ENCODE measurements around the gene MAST4. TPM values are rescaled to one million over a fixed set of nuclear protein-coding genes. Genes with fewer than 3 reads are reported as not detected.

Gene MAST4
- total RNA-seq, 1 donor, result 12.7 TPM

- Histone ChIP-seq H3K4me3 (ENCODE audit: insufficient read depth, low read length) (no peak overlapping the region), H3K36me3 (ENCODE audit: insufficient read depth, low read length) (no peaks in the 10 kb centered on the region), H3K4me2 (ENCODE audit: insufficient read depth, low read length) (no peak overlapping the region), H3K27me3 (ENCODE audit: insufficient read depth, low read length) (peaks cover 16% of the 10 kb centered on the region), H3K4me1 (ENCODE audit: insufficient read depth, low read length) (no peaks in the 10 kb centered on the region), H3K27ac (ENCODE audit: low read depth, low read length) (no peak overlapping the region), H3K79me2 (ENCODE audit: insufficient read depth, low read length) (no peaks in the 10 kb centered on the region), H3K9me3 (ENCODE audit: low read depth, low read length) (no peaks in the 10 kb centered on the region), H4K20me1 (ENCODE audit: insufficient read depth, low read length) (no peaks in the 10 kb centered on the region), H2AFZ (ENCODE audit: low read length) (no peak overlapping the region)
- DNase-seq (ENCODE audit: insufficient read length, low spot score, missing footprints), result no peak
- TF ChIP-seq, protein P1, sequence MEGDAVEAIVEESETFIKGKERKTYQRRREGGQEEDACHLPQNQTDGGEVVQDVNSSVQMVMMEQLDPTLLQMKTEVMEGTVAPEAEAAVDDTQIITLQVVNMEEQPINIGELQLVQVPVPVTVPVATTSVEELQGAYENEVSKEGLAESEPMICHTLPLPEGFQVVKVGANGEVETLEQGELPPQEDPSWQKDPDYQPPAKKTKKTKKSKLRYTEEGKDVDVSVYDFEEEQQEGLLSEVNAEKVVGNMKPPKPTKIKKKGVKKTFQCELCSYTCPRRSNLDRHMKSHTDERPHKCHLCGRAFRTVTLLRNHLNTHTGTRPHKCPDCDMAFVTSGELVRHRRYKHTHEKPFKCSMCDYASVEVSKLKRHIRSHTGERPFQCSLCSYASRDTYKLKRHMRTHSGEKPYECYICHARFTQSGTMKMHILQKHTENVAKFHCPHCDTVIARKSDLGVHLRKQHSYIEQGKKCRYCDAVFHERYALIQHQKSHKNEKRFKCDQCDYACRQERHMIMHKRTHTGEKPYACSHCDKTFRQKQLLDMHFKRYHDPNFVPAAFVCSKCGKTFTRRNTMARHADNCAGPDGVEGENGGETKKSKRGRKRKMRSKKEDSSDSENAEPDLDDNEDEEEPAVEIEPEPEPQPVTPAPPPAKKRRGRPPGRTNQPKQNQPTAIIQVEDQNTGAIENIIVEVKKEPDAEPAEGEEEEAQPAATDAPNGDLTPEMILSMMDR (IDR thresholded peaks at IDR 0.05; ENCODE audit: extremely low read depth, low read depth, low read length), result no peak
Measured at GRCh38 chr5:66570201-66570600, 26.0 kb upstream of the MAST4 start.

DNA sequence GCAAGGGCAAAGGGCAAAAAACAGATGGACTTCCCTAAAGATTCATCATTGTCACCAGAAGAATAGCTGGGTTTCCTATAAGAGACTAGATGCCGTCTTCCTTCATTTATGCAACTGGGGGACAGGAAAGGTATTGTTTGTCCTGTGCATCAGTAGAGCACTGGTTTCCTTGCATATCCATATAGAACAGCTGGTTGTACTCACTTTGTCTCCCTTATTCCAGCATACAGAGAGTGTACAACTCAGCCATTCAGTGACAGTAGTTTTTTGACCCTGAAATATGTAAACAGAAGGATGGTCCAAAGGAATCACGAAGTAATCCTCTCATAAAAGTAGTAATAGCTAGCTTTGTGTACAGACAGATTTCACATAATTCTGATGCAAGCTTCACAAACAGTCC is 22.5 kb upstream of the MAST4 start:
- no peaks in the 10 kb centered on the region for H3K36me3 ChIP-seq (ENCODE audit: insufficient read depth, low read length)
- H3K4me2 ChIP-seq (ENCODE audit: insufficient read depth, low read length), result no peak overlapping the region
- no peaks in the 10 kb centered on the region for H4K20me1 ChIP-seq (ENCODE audit: insufficient read depth, low read length)
- H3K9me3 ChIP-seq (ENCODE audit: low read depth, low read length), result no peaks in the 10 kb centered on the region
- no peak overlapping the region for H3K27ac ChIP-seq (ENCODE audit: low read depth, low read length)
- peaks cover 16% of the 10 kb centered on the region for H3K27me3 ChIP-seq (ENCODE audit: insufficient read depth, low read length)
- no peak for DNase-seq (ENCODE audit: insufficient read length, low spot score, missing footprints)
- no peak overlapping the region for H3K4me3 ChIP-seq (ENCODE audit: insufficient read depth, low read length)
- TF ChIP-seq, protein P1 (IDR thresholded peaks at IDR 0.05; ENCODE audit: extremely low read depth, low read depth, low read length), result no peak
- no peaks in the 10 kb centered on the region for H3K79me2 ChIP-seq (ENCODE audit: insufficient read depth, low read length)
- no peaks in the 10 kb centered on the region for H3K4me1 ChIP-seq (ENCODE audit: insufficient read depth, low read length)
- no peak overlapping the region for H2AFZ ChIP-seq (ENCODE audit: low read length)

DNA sequence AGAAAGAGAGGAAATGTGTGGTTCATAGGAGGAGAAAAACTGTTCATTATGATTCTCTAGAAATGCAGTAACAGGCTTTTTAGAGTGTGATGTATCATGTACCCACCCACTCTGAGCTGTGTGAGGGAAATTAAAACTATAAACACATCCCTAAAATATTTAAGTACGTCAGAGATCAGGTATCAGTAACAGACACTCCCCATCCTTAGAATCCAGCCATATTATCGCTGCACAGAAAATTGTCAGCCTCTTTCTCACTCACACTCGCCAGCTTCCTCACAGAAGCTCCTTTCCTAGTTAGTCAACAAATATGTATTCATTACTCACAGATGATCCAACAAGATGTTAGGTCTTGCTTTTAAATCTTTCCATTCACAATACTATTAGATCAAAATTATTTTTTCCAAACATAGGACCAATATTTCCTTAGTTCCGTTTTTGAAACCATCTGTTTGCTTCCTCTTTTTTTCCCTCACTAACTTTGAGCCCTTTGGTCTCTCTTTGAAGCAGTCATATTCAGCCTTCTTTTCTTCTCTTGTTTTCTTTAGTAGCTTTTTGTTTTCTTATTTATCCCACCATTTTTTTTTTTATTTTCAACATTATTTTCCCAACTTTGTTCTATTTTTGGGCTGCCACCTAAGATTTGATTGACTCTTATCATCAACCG is 13.6 kb upstream of the MAST4 start:
- no peaks in the 10 kb centered on the region for H3K27me3 ChIP-seq (ENCODE audit: insufficient read depth, low read length)
- no peak for DNase-seq (ENCODE audit: insufficient read length, low spot score, missing footprints)
- no peaks in the 10 kb centered on the region for H3K79me2 ChIP-seq (ENCODE audit: insufficient read depth, low read length)
- H3K4me3 ChIP-seq (ENCODE audit: insufficient read depth, low read length), result no peak overlapping the region
- H3K27ac ChIP-seq (ENCODE audit: low read depth, low read length), result no peak overlapping the region
- TF ChIP-seq, protein P1 (IDR thresholded peaks at IDR 0.05; ENCODE audit: extremely low read depth, low read depth, low read length), result no peak
- no peaks in the 10 kb centered on the region for H3K9me3 ChIP-seq (ENCODE audit: low read depth, low read length)
- no peak overlapping the region for H2AFZ ChIP-seq (ENCODE audit: low read length)
- H4K20me1 ChIP-seq (ENCODE audit: insufficient read depth, low read length), result no peaks in the 10 kb centered on the region
- H3K36me3 ChIP-seq (ENCODE audit: insufficient read depth, low read length), result no peaks in the 10 kb centered on the region
- no peaks in the 10 kb centered on the region for H3K4me1 ChIP-seq (ENCODE audit: insufficient read depth, low read length)
- peak overlapping the region; percentile 26 for H3K4me2 ChIP-seq (ENCODE audit: insufficient read depth, low read length)

GRCh38 chr5:66585291-66585690 is 10.9 kb upstream of the MAST4 start:
- no peaks in the 10 kb centered on the region for H4K20me1 ChIP-seq (ENCODE audit: insufficient read depth, low read length)
- TF ChIP-seq, protein P1 (IDR thresholded peaks at IDR 0.05; ENCODE audit: extremely low read depth, low read depth, low read length), result no peak
- no peak overlapping the region for H3K4me3 ChIP-seq (ENCODE audit: insufficient read depth, low read length)
- H3K27me3 ChIP-seq (ENCODE audit: insufficient read depth, low read length), result peaks cover 3% of the 10 kb centered on the region
- no peaks in the 10 kb centered on the region for H3K79me2 ChIP-seq (ENCODE audit: insufficient read depth, low read length)
- no peak overlapping the region for H2AFZ ChIP-seq (ENCODE audit: low read length)
- no peaks in the 10 kb centered on the region for H3K4me1 ChIP-seq (ENCODE audit: insufficient read depth, low read length)
- no peak for DNase-seq (ENCODE audit: insufficient read length, low spot score, missing footprints)
- H3K36me3 ChIP-seq (ENCODE audit: insufficient read depth, low read length), result no peaks in the 10 kb centered on the region
- no peaks in the 10 kb centered on the region for H3K9me3 ChIP-seq (ENCODE audit: low read depth, low read length)
- H3K27ac ChIP-seq (ENCODE audit: low read depth, low read length), result no peak overlapping the region
- no peak overlapping the region for H3K4me2 ChIP-seq (ENCODE audit: insufficient read depth, low read length)
